NCI-H1930 (cell line): ENCODE measurements around the gene UBE2F.
"Not testable (repeated sequence)": the region's sequence is repeated elsewhere in the genome, so short reads cannot be mapped to it uniquely, and the experiment has no call there.

ENCODE experiments used
- DNase-seq, 2 experiments: peaks; one replicate each; lab custom pipeline; 2025; lab: John Stamatoyannopoulos, UW

UBE2F gene

DNA sequence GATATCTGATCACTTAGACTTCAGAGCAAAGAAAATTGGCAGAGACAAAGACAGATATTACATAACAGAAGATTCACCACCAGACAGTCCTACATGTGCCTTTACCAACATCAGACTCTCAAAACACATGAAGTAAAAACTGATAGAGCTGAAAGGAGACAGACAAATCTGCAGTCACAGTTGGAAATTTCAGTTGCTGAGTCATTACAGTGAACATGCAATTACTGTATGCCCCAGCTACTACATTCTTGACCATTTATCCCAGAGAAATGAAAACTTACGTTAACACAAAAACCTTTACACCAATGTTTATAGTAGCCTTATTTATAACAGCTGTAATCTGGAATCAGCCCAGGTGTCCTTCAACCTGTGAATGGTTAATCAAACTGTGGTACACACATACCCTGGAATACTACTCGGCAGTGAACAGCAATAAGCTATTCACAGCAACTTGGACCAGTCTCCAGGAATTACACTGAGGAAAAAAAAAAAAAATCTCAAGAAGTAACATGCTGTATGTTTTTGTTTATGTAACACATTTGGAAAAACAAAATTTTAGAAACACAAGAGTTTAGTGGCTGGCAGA lies 86.5 kb downstream of the UBE2F start:
- DNase-seq: no peak

DNA sequence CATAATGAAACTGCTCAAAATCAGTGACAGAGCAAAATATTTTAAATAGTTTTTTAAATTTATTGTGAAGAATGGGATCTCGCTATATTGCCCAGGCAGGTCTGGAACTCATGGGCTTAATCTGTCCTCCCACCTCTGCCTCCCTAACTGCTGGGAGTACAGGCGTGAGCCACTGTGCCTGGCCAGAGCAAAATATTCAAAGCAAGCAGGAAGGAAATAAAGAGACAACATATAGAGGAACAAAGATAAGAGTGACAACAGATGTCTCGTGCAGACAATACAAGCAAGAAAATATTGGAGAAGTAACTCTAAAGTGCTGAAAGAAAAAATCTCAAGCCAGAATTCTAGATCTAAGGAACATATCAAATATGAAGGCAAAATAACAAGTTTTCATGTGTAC lies 89.0 kb downstream of the UBE2F start:
- no peak for DNase-seq

DNA sequence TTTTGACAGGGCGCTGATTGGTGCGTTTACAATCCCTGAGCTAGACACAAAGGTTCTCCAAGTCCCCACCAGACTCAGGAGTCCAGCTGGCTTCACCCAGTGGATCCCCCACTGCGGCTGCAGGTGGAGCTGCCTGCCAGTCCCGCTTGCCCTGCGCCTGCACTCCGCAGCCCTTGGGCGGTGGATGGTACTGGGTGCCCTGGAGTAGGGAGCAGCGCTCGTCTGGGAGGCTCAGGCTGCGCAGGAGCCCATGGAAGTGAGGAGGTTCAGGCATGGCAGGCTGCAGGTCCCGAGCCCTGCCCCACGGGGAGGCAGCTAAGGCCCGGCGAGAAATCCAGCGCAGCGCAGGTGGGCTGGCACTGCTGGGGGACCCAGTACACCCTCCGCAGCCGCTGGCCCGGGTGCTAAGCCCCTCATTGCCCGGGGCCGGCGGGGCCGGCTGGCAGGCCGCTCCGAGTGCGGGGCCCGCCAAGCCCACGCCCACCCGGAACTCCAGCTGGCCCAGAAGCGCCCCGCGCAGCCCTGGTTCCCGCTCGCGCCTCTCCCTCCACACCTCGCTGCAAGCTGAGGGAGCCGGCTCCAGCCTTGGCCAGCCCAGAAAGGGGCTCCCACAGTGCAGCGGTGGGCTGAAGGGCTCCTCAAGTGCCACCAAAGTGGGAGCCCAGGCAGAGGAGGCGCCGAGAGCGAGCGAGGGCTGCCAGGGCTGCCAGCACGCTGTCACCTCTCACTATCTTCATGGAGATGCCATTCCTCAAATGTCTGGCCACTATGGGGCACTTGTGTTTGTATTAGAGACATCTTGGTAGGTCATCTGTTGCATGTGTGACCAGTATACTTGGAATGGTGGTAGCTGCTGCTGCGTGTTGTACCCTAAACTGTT lies 91.1 kb downstream of the UBE2F start:
- DNase-seq: peak in 1 of 2 experiments; percentile 20

DNA sequence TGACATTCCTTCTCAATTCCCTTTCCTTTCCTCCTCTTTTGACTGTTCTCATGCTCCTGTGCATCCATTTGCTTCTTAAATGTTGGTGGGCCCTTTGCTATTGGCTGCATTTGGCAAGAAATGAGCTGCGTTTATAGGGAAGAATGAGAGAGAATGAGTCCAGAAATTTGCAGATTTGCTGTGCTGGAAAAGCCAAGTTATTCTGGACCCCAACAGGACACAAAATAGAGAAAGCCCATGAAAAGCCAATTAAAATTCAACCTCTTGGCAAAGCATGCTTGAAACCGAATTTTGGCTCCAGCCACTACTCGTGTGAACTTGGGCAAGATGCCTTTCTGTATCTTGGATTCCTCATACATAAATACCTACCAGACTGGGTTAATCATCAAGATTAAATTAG lies 92.7 kb downstream of the UBE2F start:
- DNase-seq: no peak

DNA sequence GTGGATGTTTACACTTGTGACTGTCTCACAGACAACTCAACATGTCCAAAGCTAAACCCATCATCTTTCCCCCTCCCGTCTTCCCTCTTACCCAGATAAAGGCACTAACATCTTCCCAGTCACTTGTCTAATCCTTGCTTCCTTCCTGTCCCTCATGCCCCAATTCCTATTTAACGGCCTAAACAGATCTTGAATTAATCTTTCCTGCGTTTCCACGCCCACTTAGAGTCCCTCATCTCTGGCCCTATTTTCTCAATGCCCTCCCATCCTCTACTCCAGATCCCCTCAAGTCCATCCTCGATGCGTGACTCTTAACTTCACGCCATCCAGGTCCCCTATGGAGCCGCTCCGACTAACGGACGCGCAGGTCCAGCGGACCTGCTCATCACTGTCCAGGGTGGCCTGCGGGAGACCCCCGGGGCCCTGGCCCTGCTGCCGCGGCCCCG lies 93.3 kb downstream of the UBE2F start:
- no peak for DNase-seq

DNA sequence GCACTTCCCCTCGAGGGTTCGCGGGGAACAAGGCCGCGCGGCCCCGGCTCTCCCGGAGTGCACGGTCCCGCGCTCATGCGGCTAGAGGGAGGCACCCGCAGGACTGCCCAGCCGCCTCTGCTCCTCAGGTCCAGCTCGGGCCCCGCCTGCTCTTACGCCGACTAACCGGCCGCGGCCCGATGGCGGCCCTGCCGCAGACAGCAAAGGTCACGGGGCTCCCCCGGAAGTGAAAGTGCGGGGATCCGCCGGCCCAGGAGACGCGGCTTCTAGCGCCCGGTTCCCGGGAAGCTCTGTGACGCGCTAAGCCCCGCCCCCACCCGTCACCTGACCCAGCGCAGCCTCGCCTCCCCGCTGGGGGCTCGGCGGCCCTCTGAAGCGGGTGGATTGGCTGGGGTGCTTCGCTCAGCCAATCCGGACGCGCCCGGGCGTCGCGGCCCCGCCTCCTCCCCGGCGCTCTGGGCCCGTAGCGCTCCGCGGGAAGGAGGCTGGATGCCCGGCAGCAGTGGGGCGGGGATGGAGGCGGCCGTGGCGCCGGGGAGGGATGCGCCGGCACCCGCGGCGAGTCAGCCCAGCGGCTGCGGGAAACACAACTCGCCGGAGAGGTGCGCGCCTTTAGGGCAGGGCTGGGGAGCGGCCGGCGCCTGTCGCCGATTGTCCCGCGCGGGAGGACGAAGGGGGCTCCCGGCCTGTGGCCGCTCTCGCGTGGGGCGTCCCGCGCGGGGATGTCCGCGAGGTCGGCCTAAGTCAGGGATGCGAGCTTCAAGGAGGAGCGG lies 93.9 kb downstream of the UBE2F start, which contains the start of gene SCLY:
Gene SCLY, plus strand, starts transcription at position 460 of the 773 bp plus-strand sequence. Its CDS starts 54 bp downstream, at position 514.
- peak; percentile 97 for DNase-seq

DNA sequence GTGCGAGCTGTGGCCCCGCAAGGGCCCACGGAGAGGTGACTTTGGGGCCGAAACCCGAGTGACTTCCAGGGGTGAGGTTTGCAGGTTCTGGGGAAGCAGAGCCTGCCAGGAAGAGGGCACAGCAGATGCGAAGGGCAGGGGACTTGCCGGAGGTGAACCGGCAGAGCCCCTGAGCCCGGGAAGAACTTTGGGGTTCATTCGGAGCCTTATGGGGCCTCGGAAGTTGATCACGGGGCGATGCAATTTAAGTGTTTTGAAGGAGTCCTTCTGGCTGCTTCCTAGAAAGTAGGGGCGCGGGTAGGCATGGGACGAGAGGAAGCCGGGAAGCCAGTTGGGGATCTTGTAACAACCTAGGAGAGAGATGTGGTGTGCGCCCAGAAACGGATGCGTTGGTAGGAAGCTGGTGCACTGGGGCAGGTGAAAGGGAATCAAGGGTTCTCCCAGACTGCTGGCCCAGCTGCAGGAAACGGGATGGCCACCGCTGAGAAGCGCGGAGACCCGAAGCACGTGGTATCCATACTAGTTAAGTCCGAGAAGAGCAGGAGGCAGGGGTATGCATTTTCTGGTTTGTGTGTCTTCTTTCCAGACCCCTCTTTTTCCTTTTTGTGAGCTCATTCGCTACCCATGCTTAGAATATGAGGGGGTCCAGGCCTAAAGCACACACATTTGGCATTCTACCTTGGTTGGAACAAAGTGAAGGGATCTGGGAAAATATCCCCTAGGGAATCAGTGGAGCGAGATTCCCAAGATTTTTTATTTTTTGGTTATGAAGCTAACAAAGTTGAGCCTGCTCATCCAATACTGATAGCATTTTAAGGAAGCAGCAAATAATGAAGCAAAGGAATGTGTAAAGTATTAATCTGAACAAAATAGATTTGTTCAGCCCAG lies 94.7 kb downstream of the UBE2F start:
- no peak for DNase-seq

DNA sequence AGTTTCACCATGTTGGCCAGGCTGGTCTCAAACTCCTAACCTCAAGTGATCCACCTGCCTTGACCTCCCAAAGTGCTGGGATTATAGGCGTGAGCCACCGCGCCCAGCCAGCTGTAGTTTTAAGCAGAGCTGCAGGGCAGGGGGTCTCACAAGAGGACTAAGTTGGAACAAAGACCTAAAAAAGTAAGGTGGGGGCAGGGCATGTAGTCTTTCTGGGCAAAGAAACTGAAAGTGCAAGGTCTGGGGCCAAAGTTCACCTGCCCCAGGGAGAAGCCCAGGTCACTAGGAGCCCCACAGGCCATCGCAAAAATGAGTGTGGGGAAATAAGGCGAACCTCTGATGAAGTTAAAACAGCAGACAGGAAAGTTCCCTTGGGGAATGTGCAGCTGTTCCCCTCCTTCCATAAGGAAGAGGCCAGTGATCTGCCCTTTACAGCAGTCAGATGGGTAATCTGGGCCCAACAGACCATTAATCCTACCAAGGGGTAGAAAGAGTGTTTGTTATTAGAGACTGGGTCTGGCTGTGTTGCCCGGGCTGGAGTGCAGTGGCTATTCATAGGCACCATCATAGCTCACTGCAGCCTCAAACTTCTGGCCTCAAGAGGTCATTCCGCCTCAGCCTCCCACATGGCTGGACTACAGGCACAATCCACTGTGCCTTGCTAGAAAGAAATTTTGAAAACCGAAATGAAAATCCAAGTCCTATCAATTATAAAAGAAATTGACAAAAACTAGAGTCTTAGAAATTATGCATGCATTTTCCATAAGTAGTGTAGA lies 96.8 kb downstream of the UBE2F start:
- DNase-seq: no peak

DNA sequence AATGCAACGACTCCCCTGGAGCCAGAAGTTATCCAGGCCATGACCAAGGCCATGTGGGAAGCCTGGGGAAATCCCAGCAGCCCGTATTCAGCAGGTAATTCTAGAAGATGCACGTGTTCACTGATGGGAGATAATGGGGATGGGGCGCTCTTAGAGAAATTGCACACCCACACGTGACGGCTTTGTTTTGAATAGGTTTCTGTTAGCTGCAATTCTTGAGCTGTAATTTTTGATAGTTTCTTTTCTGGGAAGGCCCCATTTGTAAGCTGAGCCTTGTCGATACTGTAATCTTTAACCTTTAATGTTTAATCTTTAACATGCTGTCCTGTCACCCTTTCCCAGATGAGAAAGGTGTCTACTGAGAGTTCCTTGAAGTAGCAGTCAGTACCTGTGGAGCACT lies 97.6 kb downstream of the UBE2F start:
- no peak for DNase-seq

DNA sequence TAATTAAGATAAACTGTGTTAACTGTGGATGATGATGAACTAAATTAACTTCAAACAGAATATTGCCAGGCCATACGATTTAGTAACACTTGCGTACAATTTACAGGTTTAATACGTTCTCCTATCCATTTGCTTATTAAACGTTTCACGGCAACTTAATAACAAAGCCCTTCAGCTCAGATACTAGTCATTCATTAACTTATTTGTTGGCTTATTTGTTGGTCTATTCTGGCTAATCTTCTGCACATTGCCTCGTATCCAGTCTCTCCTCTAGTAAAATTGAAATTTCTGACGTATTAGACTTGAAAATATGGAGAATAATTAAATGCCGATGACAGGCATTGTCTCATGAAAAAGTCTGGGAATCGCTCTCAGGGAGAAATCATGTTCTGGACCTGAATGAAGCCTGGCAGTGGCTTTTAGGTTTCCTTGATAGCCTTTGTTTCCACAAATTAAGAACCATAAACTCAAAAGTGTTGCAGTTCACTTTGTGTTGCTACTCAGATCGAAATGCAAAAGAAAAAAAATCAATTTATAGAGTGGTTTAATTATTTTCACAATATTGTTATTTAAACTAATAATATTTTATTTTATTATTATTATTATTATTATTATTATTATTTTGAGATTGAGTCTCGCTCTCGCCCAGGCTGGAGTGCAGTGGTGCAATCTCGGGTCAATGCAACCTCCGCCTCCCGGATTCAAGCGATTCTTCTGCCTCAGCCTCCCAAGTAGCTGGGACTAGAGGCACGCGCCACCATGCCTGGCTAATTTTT lies 98.4 kb downstream of the UBE2F start:
- DNase-seq: no peak

DNA sequence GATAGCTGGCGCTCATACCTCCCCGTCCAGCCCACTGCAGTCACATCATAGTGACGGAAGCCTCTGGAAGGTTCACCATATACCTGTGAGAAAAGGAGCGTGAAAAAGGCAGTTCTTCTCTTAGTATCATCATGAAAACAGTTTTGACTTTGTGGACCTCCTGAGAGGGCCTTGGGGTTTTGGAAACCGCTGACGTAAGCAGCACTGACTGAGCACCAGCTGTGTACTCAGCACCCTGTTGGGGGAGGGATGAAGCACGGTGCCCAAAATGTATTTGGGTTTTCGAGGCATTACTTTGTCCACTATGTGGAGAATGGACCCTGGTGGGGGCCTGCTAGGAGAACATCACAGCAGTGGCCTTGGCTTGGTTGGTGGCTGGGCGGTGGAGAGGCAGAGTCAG lies 99.4 kb downstream of the UBE2F start:
- DNase-seq: no peak

DNA sequence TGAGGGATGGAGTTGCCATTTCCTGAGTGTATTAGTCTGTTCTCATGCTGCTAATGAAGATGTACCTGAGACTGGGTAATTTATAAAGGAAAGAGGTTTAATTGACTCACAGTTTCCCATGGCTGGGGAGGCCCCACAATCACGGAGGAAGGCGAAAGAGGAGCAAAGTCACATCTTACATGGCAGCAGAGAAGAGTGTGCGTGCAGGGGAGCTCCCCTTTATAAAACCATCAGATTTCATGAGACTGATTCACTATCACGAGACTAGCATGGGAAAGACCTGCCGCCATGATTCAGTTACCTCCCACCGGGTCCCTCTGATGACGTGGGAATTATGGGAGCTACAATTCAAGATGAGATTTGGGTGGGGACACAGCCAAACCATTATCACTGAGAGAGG lies 99.9 kb downstream of the UBE2F start:
- not testable (repeated sequence) for DNase-seq

DNA sequence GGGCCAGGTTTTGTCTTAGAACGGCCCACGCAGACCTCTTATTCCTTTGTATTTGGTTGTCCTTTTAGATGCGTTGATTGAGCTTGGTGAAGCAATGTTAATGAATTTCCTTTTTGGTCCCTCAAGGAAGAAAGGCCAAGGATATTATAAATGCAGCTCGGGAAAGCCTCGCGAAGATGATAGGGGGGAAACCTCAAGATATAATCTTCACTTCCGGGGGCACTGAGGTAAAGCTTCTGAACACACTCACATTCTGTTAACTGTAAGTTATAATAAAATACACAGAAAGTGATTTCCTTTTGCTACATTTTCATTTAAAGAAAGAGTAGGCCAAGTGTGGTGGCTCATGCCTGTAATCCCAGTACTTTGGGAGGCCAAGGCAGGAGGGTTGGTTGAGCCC lies 101.1 kb downstream of the UBE2F start:
- DNase-seq: no peak

DNA sequence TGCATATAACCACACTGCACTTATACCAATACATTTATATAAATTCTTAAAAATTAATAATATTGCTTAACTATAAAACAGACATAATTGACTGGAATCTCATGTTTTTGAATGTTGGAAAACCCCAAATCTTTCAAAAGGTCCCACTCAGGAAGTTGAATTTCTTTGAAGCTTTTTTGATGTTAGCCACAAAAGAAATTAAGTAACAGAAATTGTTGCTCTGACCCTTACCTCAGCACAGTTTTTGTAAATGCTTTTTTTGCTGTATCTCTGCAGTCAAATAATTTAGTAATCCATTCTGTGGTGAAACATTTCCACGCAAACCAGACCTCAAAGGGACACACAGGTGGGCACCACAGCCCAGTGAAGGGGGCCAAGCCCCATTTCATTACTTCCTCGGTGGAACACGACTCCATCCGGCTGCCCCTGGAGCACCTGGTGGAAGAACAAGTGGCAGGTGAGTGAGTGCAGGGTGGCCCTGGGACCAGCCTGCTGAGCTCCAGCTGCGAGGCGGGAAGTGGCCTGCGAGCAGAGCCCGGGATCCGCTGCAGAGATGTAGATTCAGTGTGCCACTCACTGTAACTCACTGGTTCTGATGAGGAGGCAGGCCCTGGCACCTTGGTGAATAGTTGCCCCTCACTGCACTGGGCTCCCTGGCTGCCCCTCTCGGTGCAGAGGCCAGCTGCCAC lies 102.4 kb downstream of the UBE2F start:
- DNase-seq: no peak

DNA sequence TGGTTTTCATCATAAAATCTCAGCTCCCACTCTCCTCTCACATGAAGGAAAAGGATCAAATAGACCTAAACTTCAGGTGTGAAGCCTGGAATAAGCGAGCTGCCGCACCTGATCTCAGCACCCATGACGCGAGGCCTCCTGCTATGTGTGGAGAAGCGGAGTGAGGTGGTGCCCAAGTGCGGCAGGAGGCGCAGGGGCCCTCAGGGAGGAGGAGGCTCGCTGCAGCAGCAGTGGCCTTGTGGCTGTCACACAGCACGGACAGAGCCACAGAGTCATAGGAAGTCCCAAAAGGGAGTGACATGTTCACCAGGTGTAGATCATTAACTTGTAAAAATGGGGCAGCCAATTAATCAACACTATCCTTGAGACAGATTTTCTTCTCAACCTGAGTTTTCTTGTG lies 103.1 kb downstream of the UBE2F start:
- DNase-seq: no peak

DNA sequence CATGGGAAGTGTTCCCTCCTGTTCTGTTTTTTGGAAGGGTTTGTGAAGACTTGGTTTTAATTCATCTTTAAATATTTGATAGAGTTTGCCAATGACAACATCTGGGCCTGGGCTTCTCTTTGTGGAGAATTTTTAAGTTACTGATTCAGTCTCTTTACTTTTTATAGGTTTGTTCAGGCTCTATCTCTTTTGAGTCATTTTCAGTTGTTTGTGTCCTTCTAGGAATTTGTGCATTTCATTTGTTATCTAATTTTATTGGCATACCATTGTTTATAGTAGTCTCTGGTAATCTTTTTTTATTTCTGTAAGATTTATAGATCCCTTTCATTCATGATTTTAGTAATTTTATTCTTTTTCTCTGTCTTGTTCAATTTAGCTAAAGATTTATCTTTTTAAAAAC lies 108.6 kb downstream of the UBE2F start:
- DNase-seq: no peak

DNA sequence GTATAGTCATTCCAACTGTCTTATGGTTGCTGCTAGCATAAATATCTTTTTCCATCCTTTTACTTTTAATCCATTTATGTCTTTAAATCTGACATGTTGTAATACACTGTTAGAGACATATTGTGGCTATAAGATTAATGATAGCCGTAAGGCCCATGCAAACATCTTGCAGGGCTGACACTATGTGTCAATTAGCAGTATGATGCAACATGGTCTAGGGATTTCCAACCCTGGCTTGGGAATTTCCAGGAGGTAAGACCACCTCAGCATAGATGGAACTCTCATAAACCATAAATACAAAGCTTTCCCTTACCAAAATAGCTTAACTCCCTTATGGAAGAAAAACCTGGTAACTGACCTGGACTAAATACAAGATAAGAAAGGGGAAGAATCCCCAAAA lies 110.5 kb downstream of the UBE2F start:
- peak in 1 of 2 experiments; percentile 25 for DNase-seq

DNA sequence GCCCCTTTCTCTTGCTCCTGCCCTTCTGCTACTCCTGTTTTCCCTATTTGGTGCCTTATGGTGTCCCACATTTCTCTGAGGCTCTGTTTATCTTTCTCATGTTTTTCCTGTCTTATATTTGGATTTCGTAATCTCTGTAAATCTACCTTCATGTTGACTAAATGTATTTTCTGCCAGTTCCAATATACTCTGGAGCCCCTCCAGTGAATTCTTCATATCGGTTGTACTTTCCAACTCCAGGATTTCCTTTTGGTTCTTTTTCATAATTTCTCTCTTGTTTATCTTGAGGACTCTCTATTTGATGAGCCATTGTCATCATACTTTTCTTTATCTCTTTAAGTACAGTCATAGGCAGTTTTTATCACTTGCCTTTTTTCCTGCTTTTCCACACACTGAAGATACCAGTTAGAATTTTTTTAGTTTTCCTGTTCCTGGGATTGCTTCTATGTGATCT lies 113.1 kb downstream of the UBE2F start:
- no peak for DNase-seq

DNA sequence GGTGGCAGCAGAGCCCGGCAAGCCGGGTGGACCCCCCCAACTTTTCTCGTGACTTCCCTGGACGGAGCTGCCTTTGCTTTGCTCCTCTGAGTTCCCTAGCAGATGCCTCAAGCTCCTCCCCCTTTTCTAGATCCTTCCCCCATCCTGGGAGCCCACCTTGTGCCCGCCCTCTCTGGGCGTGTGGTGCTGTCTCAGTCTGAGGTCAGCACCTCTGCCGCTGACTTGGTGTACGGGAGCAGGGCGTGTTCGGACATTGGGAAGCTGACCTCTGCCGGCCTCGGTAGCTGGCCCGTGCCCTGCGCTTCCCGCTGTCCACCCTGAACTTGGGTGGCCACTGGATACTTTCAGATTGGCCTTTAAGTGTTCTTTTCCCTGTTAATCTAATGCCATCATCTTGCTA lies 113.7 kb downstream of the UBE2F start:
- no peak for DNase-seq
